H1 (cell line): ENCODE results near the gene IL17RE. TPM values are rescaled to one million over a fixed set of nuclear protein-coding genes. Genes with fewer than 3 reads are reported as not detected.

ENCODE experiments used
- POU5F1 ChIP-seq: IDR thresholded peaks from 2 replicates; pipeline ENCODE4 v1.6.1; 2011; ENCODE audit warnings: low read depth, mild to moderate bottlenecking, low read length, moderate library complexity
- SAP30 ChIP-seq: fragments of 300-600 bp; sonication (generic); IDR thresholded peaks from 2 replicates; pipeline ENCODE4 v1.7.1; 2012; ENCODE audit warnings: low read length, moderate library complexity, mild to moderate bottlenecking, inconsistent platforms; ENCODE audit not compliant: insufficient read depth, insufficient replicate concordance
- polyA plus RNA-seq, 7 experiments: library from polyadenylated mRNA; depleted of rRNA in 3 of 7; stranded (reverse) in 5 of 7; unstranded in 2 of 7; fragments of >200 nt in 5 of 7; fragments of 200-250 nt in 2 of 7; gene quantifications; 1 replicate in 5 of 7; 2 replicates in 1 of 7; 4 replicates in 1 of 7; pipeline versions ENCODE4 v1.2.1 to v1.2.3, GENCODE V29; 2011 to 2013; ENCODE audit warnings: missing spikeins in 2 of 7, mixed read lengths in 2 of 7
- total RNA-seq: library from RNA; stranded (reverse); fragmentation: NEBNext Ultra II Directional; extraction: Animal tissue kit (Norgen Biotek cat#: 25700); gene quantifications from 2 replicates; pipeline ENCODE4 v1.2.1, GENCODE V29; 2021

IL17RE gene
- total and polyA plus RNA-seq, 2 of the 8 experiments (the other 6 are each of a cell fraction or from before 2014, with no cell fraction given): 3.4 to 4.9 TPM

DNA sequence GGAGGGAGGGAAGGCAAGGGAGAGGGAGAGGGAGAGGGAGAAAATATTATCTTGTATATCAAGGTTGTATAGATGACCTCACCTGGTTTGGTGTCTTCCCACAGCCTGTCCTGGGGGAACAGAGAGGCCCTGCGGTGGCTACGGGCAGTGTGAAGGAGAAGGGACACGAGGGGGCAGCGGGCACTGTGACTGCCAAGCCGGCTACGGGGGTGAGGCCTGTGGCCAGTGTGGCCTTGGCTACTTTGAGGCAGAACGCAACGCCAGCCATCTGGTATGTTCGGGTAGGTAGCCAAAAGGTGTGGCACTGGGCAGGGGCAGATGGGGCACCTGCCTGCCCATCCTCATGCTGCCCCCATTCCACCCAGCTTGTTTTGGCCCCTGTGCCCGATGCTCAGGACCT is 38.1 kb downstream of the IL17RE start (continued):
- TF ChIP-seq SAP30: no peak
- TF ChIP-seq POU5F1: no peak
